HG03558 (cell line): ENCODE measurements around the gene GPR18.
"Not testable (repeated sequence)": the region's sequence is repeated elsewhere in the genome, so short reads cannot be mapped to it uniquely, and the experiment has no call there.

Experiments used
- ATAC-seq: cut with Tn5 transposase; IDR thresholded peaks from one replicate; pipeline ENCODE4 v1.9.1; 2021; ENCODE audit warnings: moderate number of reproducible peaks; ENCODE audit not compliant: unreplicated experiment; ENCODE audit errors: extremely low read depth

The GPR18 gene

GRCh38 chr13:99269627-99270241 is 11.6 kb upstream of the GPR18 start:
- ATAC-seq, result peak; percentile 60

DNA sequence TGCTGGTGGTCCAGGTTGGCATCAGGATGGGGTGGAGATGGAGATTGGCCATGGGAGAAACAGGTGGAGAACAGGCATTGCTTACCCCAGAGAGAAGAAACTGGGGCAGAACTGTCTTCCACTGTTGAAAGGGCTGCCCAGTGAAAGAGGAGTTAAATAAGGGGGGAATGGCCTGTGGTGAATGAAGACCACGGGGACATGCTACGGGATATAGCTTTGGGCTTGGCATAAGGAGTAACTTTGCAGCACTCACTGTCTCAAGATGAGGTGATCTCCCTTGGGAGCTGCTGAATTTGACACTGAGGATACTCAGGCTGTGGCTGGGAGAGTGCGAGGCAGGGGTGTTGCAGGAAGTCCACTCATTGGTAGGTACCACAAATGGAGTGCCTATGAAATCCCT is 10.6 kb upstream of the GPR18 start:
- no peak for ATAC-seq

- no peak for ATAC-seq
These were observed 9.7 kb upstream of the GPR18 start for GRCh38 chr13:99267927-99268326.

GRCh38 chr13:99266827-99267226 is 8.6 kb upstream of the GPR18 start:
- no peak for ATAC-seq

DNA sequence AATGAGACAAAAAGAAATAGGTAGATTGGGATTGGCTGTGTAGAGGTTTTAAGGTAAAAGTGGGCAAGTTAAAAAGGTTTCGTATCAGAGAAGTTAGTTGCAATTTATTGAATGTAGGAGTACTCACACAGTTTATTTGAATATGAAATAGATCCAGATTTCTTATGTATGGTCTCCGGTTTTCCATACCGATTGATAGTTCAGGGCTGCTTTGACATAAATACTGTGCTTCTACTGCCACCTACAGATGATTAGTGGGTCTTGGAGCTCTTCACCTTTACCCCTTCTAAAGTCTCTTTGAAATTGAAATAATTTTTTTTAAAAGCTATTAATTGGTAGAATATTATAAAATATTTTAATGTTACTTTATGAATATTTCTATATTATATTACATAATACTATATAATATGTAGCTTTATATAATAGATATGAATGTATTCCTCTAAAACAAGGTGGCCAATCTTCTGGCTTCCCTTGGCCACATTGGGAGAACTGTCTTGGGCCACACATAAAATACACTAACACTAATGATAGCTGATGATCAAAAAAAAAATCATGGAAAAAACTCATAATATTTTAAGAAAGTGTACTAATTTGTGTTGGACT is 7.7 kb upstream of the GPR18 start:
- no peak for ATAC-seq

DNA sequence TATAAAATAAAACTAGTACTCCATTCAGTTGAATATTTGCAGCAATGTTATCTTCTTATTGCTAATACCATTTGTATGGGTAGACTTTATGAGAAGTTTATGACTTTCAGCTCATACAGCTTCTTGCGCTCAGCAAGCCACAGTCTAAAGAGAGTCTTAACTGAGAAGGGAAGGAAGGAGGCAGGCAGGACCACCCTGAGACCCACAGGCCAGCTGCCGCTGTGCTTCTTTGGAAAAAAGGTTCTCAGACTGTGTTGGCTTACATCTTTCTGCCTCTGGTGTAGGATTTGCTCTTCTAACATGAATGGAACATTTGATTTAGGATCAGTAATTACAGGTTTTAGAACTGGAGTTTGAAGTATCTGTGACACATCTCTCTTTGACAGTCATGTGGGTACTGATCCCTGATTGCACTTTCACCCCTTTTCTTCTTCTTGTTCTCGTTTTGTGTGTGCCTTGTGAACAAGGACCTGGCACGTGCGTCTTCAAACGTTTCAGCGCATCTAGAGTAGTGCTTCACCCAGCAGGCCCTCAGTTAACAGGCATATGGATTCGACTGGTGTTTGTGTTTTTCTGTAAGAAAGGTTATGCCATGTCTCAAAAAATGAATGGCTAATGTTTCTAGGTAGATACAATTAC is 7.1 kb upstream of the GPR18 start:
- no peak for ATAC-seq

DNA sequence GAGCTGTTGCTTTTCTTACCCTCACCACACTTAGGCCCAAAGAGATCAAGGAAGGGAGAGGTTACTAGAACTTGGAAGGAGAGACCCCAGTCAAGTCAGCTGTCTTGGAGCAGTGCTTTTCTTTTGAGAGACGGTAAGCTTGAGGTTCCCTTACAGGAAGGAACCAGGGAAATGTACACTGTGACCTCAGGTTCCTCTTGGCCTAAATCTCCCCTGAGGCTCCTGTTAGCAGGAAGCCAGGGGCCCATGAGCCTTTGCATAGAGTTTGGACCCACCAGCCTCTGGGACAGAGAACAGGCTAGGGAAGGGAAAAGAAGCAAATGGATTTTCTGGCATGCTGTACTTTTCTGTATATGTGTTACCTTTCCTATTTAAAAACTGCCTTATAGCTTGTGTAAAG is 5.9 kb upstream of the GPR18 start:
- ATAC-seq, result no peak

DNA sequence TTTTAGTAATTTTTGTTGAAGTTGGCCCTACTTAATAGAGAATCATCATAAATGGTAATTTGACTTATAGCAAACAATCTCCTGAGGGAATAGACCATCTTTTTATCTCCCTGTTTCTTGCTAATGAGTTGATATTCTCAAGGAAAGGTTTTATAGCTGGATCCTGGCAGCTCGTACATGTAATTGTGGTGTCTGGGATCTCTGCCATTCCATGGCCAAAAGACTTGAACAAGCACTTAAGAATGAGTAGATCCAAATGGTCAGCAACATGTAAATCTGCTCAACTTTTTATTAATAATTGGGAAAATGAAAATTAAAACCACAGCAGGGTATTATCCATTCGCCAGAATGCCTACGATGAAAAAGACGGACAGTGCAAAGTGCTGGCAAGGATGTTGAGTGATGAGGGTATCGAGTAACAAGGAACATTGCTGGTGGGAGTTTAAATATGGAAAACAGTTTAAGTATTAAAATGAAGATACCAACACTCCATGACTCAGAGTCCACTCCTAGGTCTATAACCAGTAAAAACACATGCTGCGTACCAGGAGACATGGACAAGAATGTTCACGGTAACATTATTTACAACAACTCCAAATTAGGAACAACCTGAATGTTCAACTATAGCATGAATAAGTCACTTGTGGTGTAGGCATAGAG is 5.1 kb upstream of the GPR18 start:
- no peak for ATAC-seq

DNA sequence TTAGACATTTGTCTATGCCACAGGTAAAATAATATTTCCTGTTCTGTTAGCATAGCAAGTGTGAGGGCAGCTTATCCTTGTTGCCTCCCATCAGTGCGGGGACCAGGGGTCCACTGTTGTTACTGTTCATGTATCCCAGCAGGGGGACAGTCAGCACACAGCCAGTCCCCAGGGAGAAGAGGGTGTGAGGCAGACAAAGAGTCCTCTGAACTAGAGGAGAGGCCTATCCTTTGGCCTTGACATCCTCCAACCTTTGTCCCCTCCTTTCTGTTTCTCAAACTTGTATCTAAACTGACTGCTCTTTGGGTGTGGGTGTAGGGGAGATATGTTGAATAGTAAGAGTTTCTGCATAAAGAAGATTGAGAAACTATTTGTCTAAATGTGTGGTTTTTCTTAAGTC is 2.9 kb upstream of the GPR18 start:
- no peak for ATAC-seq

DNA sequence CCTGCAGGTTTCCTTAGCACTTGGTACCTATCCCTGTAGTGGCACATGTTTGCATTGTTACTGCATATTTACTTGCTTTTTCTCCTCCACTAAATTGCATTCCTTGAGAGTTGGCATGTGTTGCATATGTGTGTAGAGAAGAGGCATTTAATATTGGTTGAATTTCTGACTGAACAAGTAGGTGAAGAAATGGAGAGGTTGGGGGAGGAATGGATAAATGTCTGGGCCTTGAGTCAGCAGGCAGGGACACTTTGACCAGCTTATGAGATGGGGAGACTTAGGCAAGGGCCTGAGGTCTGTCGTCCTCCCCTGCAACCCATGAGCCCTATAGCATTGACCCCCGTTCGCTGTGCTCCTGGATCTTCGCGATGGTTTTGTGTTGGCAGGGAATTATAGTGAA is 2.0 kb upstream of the GPR18 start:
- ATAC-seq, result no peak

DNA sequence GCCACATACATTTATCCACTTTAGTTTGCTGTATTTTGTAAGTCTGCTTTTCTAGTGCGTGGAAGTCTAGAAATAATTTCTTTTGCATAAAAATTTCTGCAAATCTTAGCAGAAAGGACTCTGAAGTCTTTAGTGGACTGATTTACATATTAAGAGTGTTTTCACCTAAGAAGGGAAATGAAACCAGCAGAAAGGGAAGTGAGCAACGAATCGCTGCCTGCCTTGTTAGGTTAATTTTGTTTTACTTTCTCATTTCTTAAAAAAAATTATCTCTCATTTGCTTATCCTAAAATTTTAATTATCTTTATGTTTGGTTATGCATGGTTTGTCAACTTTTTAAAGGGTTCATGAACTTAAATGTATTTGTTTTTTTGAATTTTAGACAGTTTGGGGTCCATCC is 767 bp upstream of the GPR18 start:
- ATAC-seq, result no peak

DNA sequence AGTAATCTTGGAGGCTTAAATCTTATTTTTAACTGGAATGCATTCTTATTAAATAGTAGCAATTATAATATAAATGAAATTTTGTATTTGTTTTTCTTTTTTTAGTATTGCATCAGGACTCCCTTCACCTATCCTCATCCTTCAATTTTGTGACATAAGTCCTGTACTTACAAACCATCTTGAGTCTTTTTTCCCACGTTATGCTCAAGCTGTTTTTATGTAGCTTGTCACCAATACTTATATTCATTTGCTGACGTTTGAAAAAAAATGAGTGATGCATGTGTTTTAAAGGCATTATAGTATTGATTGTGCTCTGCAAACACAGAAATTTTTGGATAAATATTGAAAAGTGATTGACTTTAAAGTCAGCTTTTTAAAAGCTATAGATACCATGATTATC is 888 bp downstream of the GPR18 start:
- no peak for ATAC-seq

DNA sequence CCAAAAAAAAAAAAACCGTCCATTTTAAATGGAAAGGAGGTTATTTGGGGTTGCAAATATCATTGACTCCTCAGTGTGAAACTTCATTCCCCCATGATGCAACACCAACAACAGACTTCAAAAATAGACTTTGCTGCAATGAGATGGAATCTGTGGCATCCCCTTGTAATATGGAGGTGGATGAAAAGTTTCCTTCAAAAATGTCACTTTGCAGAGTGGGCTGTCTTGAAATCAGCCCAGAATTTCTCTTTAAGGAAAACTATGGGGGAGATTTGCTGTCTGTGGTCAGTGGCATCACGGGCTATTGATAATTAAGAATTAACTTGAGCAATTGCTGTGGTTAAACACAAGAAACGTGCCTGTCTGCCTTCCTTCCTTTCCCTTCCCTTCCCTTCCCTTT is 1.5 kb downstream of the GPR18 start:
- no peak for ATAC-seq

GRCh38 chr13:99256283-99256682 is 1.9 kb downstream of the GPR18 start:
- no peak for ATAC-seq

DNA sequence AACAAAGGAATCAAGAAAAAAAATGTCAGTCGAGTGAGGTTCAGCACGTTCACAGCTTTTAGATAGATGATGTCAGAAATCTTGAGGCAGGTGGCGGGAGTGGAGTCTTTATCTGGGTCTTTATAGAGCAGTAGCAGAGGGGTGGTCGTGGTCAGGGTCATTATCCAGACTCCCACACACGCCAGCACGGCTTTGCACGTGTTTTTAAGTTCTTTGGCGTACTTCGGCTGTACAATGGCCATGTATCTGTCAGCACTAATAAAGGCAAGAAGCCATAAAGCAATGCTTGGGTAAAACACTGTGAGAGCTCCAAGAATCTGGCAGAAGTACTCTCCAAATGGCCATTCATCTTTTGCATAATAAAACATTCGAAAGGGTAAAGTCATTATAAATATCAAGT is 2.9 kb downstream of the GPR18 start:
- no peak for ATAC-seq

GRCh38 chr13:99254830-99255229 is 3.3 kb downstream of the GPR18 start:
- no peak for ATAC-seq

DNA sequence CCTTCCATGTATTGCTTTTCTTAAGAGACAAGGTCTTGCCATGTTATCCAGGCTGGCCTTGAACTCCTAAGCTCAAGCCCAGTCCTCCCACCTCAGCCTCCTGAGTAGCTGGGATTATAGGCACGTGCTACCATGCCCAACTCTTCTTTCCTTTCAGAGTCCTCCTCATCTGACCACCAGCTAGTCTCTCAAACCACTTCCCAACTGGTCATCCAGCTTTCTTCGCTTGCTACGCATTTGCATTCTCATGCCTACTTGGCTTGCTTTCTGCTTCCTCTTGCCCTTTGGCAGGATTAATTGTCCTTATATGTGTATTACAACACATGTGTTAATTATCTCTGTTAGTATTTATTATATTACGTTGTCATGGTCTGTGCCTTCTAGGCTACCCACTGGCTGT is 6.3 kb downstream of the GPR18 start:
- ATAC-seq, result no peak

GRCh38 chr13:99250982-99251825 is 7.0 kb downstream of the GPR18 start:
- ATAC-seq, result no peak

DNA sequence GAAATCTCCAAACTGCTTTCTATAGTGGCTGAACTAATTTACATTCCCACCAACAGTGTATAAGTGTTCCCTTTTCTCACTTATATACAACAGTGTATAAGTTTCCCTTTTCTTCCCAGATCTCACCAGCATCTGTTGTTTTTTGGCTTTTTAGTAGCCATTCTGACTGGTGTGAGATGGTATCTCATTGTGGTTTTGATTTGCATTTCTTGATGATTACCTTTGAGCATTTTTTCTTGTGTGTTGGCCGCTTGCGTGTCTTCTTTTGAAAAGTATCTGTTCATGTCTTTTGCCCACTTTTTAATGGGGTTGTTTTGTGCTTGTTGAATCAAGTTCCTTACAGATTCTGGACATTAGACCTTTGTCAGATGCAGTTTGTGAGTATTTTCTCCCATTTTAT is 8.6 kb downstream of the GPR18 start:
- ATAC-seq, result not testable (repeated sequence)

GRCh38 chr13:99249178-99249577 is 9.0 kb downstream of the GPR18 start:
- ATAC-seq, result not testable (repeated sequence)

GRCh38 chr13:99246100-99246499 is 12.1 kb downstream of the GPR18 start:
- no peak for ATAC-seq
